Psoas muscle (tissue), 8 donors: Measurements from ENCODE around the gene TULP4. TPM values are rescaled to one million over a fixed set of nuclear protein-coding genes. Genes with fewer than 3 reads are reported as not detected.

Experiments
- ATAC-seq, 4 donors: fragments of 200-7000 bp; cut with Tn5 transposase; one replicate each; pipeline ENCODE4 v1.9.1; 2020; ENCODE audit warnings: moderate library complexity in 3 of 4, mild to moderate bottlenecking in 2 of 4
- DNase-seq, 2 donors: peaks; one replicate each; pipeline ENCODE4 v3.0.0-alpha.2; 2020
- H3K27ac ChIP-seq: fragments of 200-600 bp; one replicate; pipeline ENCODE4 v1.8.0; 2022
- H3K27me3 ChIP-seq, 3 donors: fragments of 200-600 bp in 1 of 3; one replicate each; pipeline versions ENCODE4 v1.6.1 to v1.8.0; 2013 to 2022; ENCODE audit warnings: low read length in 2 of 3, mild to moderate bottlenecking in 2 of 3, moderate library complexity in 1 of 3; ENCODE audit not compliant: insufficient read depth in 3 of 3
- H3K36me3 ChIP-seq, 2 donors: fragments of 200-600 bp in 1 of 2; one replicate each; pipeline versions ENCODE4 v1.6.1 to v1.8.0; 2013 to 2022; ENCODE audit warnings: low read depth in 1 of 2, mild to moderate bottlenecking in 1 of 2, moderate library complexity in 1 of 2; ENCODE audit not compliant: insufficient read depth in 1 of 2
- H3K4me1 ChIP-seq: fragments of 200-600 bp; one replicate; pipeline ENCODE4 v1.8.0; 2022
- H3K4me3 ChIP-seq: fragments of 200-600 bp; one replicate; pipeline ENCODE4 v1.8.0; 2022; ENCODE audit warnings: mild to moderate bottlenecking
- H3K9me3 ChIP-seq: fragments of 200-600 bp; one replicate; pipeline ENCODE4 v1.8.0; 2022
- CTCF ChIP-seq: fragments of 200-600 bp; IDR thresholded peaks from one replicate; pipeline ENCODE4 v1.8.0; 2022; ENCODE audit warnings: antibody characterized with exemption
- WGBS, 3 donors: extraction: QIAGEN DNeasy Blood & Tissue Kit; methylation state at CpG; one replicate each; pipeline versions ENCODE4 v1.1.6 to v1.1.7; 2013; 5-methylcytosine and 5-hydroxymethylcytosine counted together
- intact Hi-C, 2 donors: fragments of 100-400 bp; cut with DNase I; formaldehyde crosslinking; loops; one replicate each; pipeline versions ENCODE4 v1.11.0 to v1.14.2; 2022
- polyA plus RNA-seq, 3 donors: library from polyadenylated mRNA; stranded (reverse); fragments of 200-250 nt; gene quantifications; one replicate each; pipeline ENCODE4 v1.2.3, GENCODE V29; 2013
- total RNA-seq, 4 donors: library from RNA; stranded (reverse); fragmentation: NEBNext Ultra II Directional in 2 of 4; extraction: Animal tissue kit (Norgen Biotek cat#: 25700) in 2 of 4; gene quantifications; one replicate each; pipeline versions ENCODE4 v1.2.1 to v1.2.4, GENCODE V29; 2021 to 2023
- donor health status: healthy with polysubstance abuse.
- donor health status: DM: no; HTN: no; CAD: no; lungs with moderate emphysema.
- donor health status: Bipolar disorder and iron deficiency.
- donor health status: healthy.
- donor health status: DM: yes; HTN: yes; CAD: no.
- donor health status: DM: no; HTN: no; CAD: no.
- donor health status: DM: no; HTN: no; CAD: no.
- donor health status: DM: yes; HTN: yes; CAD: no.

The TULP4 gene
- total and polyA plus RNA-seq, 7 donors = 2.2 to 103 (median 63.2) TPM

DNA sequence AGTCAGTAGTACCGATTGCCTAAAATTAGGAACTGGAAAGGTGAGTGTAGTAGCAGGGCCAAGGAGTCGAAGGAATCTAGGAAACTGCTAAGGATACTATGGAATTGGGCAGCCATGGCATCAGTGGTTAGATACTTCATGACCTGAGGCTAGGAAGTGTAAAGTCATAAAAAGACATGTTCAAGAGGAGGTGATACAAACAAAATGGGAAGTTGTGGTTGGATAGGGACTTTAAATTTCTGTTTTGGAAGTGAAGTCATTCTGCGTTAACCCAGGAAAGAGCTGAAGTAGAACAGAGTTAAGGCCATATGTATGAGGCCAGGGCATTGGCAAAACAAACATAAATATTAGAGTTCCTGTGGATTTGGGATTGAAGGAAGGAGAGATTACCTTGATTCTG lies 159.1 kb downstream of the TULP4 start:
- ATAC-seq = no peak
- TF ChIP-seq CTCF = no peak
- intact Hi-C loops = no loop called here
- H3K4me1 ChIP-seq = no peaks in the 10 kb centered on the region
- peaks cover 0 to under 1% of the 10 kb centered on the region in 2 donors for H3K36me3 ChIP-seq
- no peak for DNase-seq
- H3K27me3 ChIP-seq = no peaks in the 10 kb centered on the region
- 72 to 95% (median 87%) methylated on average over 3 of the region's 3 CpGs for WGBS, 3 donors
- no peaks in the 10 kb centered on the region for H3K9me3 ChIP-seq
- H3K4me3 ChIP-seq = no peak overlapping the region
- no peak overlapping the region for H3K27ac ChIP-seq

DNA sequence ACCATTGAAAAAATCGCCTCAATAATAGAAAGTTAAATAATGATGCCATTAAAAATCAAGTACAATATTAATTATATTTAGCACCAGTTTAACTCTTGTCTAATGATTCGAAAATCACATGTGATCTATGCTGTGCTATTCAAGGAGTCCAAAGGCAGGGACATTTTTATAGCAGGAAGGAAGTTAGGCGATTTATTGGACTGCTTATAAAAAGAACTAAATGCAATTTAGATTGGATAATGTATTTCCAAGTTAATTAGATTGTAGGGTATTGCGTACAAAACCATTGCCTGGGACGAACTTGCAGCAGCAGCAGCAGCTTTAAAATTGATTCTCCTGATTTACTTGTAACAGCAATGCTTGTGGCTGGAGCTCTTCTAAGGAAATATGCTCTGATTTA lies 160.2 kb downstream of the TULP4 start:
- Histone ChIP-seq H3K4me1 (no peaks in the 10 kb centered on the region), H3K4me3 (no peak overlapping the region), H3K27me3 (no peaks in the 10 kb centered on the region), H3K9me3 (no peaks in the 10 kb centered on the region), H3K27ac (no peak overlapping the region), H3K36me3 (peaks cover 0 to 7% of the 10 kb centered on the region in 2 donors)
- ATAC-seq (no peak), DNase-seq (no peak)
- intact Hi-C loops = no loop called here
- 67 to 80% (median 79%) methylated on average over 5 of the region's 5 CpGs for WGBS, 3 donors
- no peak for TF ChIP-seq CTCF

DNA sequence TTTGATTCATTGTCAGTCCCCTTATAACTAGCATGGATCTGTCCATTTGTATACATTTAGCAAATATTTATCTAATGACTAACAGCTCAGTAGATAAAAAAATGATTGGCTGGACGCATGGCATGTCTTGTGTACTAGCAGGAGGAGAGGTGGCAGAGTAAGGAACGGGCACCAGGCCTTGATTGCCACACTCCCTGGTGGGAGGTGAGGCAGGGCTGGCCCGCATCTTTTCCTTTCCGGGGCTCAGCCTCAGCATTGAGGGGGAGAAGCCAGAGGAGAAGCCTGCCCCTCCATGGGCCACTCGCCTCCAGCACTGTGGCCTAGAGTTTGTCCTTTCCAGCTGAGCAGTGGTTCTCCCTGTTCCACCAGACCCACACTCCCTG lies 162.7 kb downstream of the TULP4 start:
- H3K4me3 ChIP-seq = no peak overlapping the region
- DNase-seq (no peak), ATAC-seq (no peak)
- no peak overlapping the region for H3K27ac ChIP-seq
- intact Hi-C loops = no loop called here
- peaks cover 0 to 14% of the 10 kb centered on the region in 2 donors for H3K36me3 ChIP-seq
- H3K4me1 ChIP-seq = no peaks in the 10 kb centered on the region
- H3K27me3 ChIP-seq = no peaks in the 10 kb centered on the region
- 66 to 70% (median 69%) methylated on average over 5 of the region's 5 CpGs for WGBS, 3 donors
- no peak for TF ChIP-seq CTCF
- no peaks in the 10 kb centered on the region for H3K9me3 ChIP-seq

GRCh38 chr6:158475344-158476302 lies 163.4 kb downstream of the TULP4 start:
- peak in 2 of 4 donors; percentile 10 to 17 for ATAC-seq
- Histone ChIP-seq H3K27me3 (no peaks in the 10 kb centered on the region), H3K4me1 (no peaks in the 10 kb centered on the region), H3K4me3 (no peak overlapping the region), H3K9me3 (no peaks in the 10 kb centered on the region), H3K36me3 (peaks cover 0 to 20% of the 10 kb centered on the region in 2 donors), H3K27ac (no peak overlapping the region)
- intact Hi-C loops = no loop called here
- TF ChIP-seq CTCF = no peak
- 59 to 71% (median 60%) methylated on average over 15 of the region's 15 CpGs for WGBS, 3 donors
- DNase-seq = no peak
